Activated CD4-positive, alpha-beta T cell treated with anti-CD3 and anti-CD28 coated beads, Interleukin-10, Interleukin-2, amounts not matched to agents 100 ng/mL and 50 ng/mL, durations not matched to agents 16 hours and 8 hours (primary cell): ENCODE data around the gene POLR3GL.

Experiments
- DNase-seq: peaks from one replicate; pipeline ENCODE4 v3.0.0-alpha.2; 2020

Gene POLR3GL

DNA sequence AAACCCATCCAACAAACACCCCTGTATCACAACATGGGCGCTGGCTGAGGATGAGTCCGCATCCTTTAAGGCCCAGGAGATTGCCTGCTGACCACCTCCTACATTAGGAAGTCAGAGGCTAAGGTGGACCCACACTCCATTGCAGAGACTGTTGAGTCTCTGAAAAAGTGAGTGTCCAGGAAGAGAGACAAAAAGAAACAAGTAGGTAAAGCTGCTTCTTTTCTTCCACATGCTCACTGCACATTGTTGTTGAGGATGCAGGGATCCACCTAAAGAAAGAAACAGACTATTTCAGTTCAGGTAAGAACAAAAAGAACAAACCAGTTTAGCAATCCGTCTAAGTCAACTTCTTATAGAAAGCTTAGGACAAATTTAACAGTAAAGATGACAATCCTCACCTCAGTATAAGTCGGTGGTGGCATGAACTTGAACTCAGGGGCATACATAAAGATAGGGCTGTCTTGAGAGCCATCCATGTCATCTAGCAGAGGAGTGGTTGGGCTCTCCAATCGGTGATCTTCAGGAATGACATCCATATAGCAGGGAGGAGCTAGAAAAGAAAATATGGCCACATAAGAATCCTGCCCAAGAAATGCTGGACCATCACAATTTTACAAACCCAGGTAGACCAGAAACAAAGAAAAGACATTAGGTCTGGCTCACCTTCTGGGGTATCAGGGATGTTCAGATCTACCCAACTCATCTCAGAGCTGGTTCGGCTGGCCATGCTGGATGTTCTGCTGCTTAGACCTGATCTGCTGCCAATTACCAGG, 29.3 kb downstream of the POLR3GL start:
- no peak for DNase-seq

DNA sequence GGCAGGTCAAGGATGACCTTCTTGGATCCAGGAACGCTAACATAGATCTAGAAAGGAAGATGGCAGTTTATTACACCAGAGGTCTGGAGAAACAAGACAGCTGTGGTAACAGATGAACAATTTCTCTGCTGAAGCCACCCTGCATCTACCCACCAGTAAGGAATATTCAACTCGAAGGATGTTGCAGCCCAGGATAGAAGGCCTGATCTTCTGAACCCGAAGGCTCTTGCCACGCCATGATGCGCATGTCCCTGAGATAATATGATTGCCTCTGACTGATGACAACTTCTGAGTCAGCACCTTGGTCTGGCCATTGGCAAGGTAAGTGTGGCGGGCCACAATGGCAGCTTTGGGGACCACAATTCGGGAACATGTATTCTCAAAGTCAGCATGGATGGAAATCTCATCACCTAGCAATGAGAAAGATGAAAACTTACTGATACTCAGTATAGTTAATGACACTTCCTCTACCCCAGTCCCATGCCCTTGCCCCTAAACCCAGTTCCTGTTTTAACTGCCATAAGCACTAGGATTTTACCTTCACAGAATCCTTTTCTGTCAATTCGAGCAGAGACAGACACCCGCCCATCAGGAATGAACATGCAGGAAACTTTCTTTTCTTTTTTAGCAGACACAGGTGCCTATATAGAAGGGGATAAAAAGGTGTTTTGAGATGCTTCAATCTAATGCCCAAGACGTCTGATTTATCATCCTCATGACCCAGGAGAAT, 30.1 kb downstream of the POLR3GL start:
- peak; percentile 64 for DNase-seq

GRCh38 chr1:145995148-145995881, 30.8 kb downstream of the POLR3GL start:
- no peak for DNase-seq

DNA sequence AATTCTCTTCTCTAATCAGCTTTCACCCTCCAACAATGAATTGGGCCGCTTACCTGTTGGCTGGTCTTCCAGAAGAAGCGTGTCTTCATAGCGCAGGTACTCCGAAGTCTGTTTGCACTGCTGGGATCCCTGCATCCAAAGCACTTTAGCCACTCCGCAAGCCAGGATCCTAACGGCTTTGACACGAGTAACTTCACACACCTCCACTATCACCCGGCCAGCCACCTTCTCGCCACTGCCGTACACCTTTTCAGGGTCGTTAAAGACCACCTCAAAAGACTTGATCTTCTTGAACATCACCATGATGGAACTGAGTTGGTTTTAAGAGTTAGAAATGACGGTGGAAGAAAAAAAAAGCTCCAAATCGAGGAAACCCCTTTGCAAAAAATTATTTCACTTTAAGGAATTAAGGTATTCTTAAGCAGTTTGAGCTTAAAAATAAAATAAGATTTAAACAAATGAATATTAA, 31.5 kb downstream of the POLR3GL start:
- no peak for DNase-seq

DNA sequence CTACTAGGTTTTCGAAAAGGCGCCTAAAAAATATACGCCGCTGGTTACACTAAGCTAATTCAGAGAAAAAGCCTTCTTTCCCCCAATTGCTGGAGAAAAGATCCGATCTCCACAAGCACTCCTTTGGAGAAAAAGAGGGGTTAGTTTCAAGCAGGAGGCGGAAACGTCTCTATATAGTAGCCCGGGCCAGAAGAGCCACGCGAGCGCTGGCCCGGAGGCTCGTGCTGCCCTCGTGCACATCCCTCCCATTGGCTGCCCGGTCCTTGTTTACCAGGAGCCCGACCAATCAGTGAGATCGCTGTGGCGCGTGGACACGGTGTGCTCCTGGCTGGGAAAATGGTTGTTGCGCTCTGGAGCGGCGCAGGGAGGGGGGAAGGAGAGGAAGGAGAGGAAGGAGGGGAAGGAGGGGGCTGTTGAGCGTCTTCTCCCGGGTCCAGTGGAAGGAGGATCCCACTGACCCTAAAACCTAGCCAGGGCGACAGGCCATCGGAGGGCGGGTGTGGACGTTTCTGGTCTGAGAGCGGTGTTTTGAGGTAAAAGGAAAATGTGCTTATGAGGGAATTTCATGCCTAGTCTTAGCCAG, 32.0 kb downstream of the POLR3GL start, which contains the start of gene TXNIP:
Gene TXNIP (minus strand): TSS at position 147 of the 583 bp plus-strand sequence. CDS start 313 bp downstream, outside the sequence.
- peak; percentile 98 for DNase-seq

- peak; percentile 72 for DNase-seq
These were observed 32.7 kb downstream of the POLR3GL start for GRCh38 chr1:145997016-145997717.

GRCh38 chr1:145997718-145998023, 33.2 kb downstream of the POLR3GL start:
- DNase-seq: no peak

- DNase-seq: peak; percentile 45
These were observed 35.0 kb downstream of the POLR3GL start for GRCh38 chr1:145999321-146000024.

- DNase-seq: no peak
These were observed 37.2 kb downstream of the POLR3GL start for GRCh38 chr1:146001709-146002108.

GRCh38 chr1:146007489-146008133, 43.1 kb downstream of the POLR3GL start:
- no peak for DNase-seq

DNA sequence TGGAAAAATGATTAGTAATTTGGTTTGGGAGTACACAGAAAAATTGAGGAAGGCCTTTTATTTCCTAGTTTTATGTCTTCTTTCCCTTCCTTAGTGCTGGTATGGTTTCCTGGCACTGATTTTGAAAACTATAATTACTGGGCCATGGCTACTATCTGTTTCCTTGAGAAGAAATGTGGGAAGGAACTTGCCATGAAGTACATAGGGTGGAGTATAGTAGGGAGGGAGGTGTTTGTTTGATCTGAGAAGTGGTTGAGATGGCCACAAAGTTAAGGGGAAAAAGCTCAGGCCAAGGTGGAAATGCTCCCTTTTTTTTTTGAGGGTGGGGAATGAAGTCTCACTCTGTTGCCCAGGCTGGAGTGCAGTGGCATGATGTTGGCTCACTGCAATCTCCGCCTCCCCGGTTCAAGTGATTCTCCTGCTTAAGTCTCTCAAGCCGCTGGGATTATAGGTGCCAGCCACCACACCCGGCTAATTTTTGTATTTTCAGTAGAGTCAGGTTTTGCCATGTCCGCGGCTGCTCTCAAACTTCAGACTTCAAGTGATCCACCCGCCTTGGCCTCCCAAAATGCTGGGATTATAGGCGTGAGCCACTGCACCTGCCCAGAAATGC, 45.7 kb downstream of the POLR3GL start:
- no peak for DNase-seq

DNA sequence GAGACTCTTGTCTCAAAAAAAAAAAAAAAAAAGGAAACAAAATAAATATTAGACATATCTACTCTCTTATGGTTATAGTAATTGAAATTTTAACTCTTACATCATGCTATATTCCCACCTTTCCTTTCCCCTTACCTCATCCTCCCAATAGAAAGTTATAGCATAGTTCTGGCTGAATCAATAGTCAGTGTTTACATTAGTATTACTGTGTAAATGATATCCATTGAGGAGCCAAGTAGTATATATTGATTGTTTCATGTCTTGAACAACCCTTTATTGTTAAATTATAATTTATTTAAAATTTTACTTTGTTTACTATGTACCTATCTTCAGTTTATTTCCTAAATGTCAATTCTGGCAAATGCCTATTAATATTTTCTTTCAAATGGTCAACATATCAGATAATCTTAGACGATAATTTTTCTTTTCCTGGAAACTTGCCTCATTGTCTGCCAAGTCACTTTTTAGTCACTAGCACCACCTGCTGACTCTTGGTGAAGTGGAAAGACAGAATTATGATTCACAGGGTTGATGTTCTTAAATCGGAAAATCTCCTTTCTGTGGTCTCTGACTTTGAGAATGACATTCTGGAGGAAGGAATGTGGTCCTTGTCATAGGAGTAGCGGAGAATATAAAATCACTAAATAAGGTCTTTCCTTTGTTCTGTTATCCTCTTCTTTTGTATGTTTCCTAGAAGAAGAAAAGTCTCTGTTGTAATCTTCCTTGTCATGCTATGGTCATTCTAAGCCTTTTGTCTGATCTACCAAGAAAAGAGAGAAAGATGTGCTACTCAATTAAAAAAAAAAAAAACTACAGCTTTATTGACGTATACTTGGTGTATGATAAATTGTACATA, 48.4 kb downstream of the POLR3GL start:
- DNase-seq: peak; percentile 77

- no peak for DNase-seq
These were observed 49.1 kb downstream of the POLR3GL start for GRCh38 chr1:146013559-146013922.

DNA sequence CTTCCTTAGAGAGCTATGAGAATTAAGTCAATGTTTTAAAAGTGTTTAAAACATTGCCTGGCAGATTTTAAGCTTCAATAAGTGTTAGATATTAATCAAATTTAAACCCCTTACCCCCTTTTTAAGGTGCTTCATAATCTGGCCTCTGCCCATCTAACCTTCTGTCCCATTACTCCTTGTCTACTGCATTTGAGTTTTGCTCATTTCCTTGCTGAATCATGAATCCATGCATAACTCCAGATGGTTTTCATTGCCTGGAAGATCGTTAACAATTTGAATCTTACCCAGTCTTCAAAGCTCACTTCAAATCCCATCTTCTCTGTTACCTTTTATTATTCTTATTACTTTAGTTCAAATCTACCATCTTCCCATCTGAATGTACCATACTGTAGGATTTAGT, 52.4 kb downstream of the POLR3GL start:
- no peak for DNase-seq

- DNase-seq: no peak
These were observed 55.0 kb downstream of the POLR3GL start for GRCh38 chr1:146019231-146020057.

DNA sequence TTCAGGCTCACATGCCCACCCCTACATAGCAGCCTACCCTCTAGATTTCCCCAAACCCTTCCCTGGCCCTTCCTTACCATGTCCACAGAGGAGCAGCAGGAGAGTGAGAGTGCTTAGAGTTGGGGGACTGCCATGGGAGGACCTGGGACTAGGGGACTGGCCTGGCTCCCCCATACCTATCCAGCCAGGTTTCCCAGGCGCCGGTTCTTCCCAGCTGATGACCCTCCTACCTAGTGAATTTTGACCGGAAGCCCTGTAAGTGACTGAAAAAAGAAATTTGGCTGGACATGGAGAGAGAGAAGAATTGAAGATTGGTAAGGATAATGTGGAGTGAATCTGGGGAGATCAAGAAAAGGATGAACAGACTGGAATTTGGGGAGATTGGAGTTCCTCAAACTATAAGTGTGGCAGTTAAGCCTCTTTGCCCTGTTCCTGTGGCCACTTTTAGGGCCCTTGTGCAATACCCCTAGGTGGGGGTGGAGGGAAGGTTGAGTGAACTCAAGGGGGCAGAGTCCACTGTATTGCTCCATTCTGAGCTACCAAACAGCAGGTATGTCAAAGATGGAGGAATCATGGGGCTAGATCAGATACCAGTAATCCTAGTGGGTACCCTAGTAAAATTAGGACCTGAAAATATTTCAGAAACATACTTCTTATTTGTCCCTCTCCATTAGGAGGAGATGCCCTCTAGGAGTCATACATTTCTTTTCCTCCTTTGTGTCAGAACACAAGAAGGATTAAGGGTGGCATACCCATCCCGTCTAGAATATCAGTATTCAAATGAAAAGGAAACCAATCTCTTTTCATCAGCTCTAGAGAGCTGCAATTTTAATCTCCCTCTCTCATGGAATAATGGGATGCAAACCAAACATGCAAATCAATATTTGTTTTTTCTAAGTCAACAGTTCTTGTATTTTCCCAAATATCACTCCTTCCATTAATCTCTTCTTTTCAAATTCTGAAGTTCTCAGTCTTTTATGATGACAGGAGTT, 55.9 kb downstream of the POLR3GL start:
- DNase-seq: no peak

GRCh38 chr1:146021050-146021445, 56.6 kb downstream of the POLR3GL start:
- DNase-seq: no peak
